ENCODE data around the gene CLUH. TPM values are rescaled to one million over a fixed set of nuclear protein-coding genes. Genes with fewer than 3 reads are reported as not detected.

Gene CLUH
- total RNA-seq, 1 donor, result 27.8 TPM

DNA sequence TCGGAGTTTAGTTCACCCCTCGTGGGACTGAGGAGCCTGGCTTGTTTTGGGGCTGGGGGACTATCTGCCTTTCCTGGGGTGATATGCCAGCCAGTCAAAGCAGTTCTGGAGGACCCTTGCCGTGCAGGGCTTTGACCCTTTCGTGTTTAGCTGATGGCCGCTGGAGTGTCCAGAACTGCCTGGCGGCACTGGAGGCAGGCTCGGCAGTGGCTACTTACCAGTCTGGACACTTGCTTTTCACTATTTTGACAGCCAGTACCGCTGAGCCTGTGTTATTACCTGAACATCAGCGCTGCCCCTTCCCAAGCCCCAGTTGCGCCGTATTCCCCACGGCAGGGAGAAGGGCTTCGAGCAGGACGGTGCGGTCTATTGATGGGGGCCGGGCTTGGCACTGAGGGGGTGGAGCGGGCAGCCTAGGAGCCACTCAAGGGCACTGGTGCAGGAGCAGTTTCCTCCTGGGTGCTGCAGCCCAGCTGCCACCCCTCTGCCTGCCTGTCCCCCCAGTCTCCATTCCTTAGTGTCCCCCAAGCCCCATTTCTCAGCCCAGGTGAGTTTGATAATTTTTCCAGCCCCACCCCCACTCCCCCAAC lies 19.3 kb upstream of the CLUH start:
- Histone ChIP-seq H3K27me3 (ENCODE audit: insufficient read depth, low read length) (peaks cover 1% of the 10 kb centered on the region), H3K4me1 (ENCODE audit: insufficient read depth, low read length) (no peaks in the 10 kb centered on the region), H3K9me3 (ENCODE audit: low read depth, low read length) (no peaks in the 10 kb centered on the region), H3K4me3 (ENCODE audit: low read length) (no peak overlapping the region)

- H3K9me3 ChIP-seq (ENCODE audit: low read depth, low read length), result no peaks in the 10 kb centered on the region
- H3K4me1 ChIP-seq (ENCODE audit: insufficient read depth, low read length), result peaks cover 11% of the 10 kb centered on the region
- H3K4me3 ChIP-seq (ENCODE audit: low read length), result no peak overlapping the region
- peaks cover 11% of the 10 kb centered on the region for H3K27me3 ChIP-seq (ENCODE audit: insufficient read depth, low read length)
These were observed 13.2 kb upstream of the CLUH start for GRCh38 chr17:2724784-2725164.

DNA sequence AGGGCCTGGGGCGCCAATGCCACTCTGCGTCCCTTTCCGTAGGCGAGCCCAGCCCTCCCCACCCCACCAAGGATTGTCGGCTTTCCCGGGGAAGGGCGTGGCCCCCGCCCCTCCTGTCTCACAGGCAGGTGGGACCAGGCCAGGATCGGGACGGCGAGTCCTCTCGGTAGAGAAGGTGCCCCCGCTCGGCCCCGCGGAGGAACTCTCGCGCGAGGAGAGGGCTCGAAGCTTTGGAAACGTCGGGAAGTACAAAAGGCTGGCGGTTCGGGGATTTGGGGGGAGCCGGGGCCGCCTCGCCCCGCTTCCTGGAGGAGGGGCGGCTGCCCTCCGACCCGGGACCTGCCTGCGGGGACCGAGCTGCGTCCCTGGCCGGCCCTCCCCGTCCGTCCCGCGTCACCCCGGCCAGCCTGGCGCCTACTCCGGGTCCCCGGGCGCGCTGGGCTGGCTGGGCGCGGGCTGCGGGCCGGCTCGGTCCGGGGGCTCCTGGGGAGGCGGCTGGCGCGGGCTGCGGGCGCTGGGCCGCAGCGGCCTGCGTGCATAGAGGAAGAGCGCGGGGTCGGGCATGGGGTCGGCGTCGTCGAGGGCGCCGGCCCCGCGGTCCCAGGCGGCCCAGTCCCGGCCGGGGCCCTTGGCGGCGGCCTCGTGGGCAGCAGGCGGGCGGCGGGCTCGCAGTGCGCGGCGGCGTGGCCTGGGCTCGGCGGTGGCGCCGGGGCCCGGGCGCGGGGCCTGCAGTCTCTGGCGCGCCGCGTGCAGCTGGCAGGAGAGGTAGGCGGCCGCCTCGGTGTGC lies 12.6 kb upstream of the CLUH start:
- Histone ChIP-seq H3K27me3 (ENCODE audit: insufficient read depth, low read length) (peaks cover 11% of the 10 kb centered on the region), H3K4me3 (ENCODE audit: low read length) (no peak overlapping the region), H3K9me3 (ENCODE audit: low read depth, low read length) (no peaks in the 10 kb centered on the region), H3K4me1 (ENCODE audit: insufficient read depth, low read length) (peaks cover 11% of the 10 kb centered on the region)

DNA sequence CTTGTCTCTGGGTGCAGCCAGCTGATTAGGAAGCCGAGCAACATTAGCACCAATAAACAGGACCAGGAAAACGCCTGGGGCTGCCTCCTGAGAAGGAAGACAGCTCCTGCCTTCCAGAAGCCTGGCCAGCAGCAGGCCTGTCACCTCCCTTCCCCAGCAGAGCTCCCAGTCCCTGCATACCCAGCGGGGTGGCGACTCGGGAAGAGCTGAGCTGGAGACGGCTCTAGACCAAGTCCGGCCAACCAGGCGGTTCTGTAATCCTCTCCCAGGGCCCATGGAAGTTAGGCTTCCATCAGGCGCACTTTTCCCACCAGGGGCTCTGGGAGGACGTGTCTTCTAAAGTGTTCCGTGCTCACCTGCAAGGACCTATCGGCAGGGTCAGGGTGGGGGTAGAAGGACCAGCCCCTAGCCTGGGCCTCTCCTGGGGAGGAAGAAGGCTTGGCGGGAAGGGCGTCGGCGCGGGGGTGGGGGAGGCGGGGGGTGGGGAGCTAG lies 12.0 kb upstream of the CLUH start:
- peaks cover 11% of the 10 kb centered on the region for H3K4me1 ChIP-seq (ENCODE audit: insufficient read depth, low read length)
- H3K9me3 ChIP-seq (ENCODE audit: low read depth, low read length), result no peaks in the 10 kb centered on the region
- H3K27me3 ChIP-seq (ENCODE audit: insufficient read depth, low read length), result peaks cover 11% of the 10 kb centered on the region
- no peak overlapping the region for H3K4me3 ChIP-seq (ENCODE audit: low read length)

- Histone ChIP-seq H3K4me3 (ENCODE audit: low read length) (no peak overlapping the region), H3K4me1 (ENCODE audit: insufficient read depth, low read length) (peaks cover 11% of the 10 kb centered on the region), H3K9me3 (ENCODE audit: low read depth, low read length) (no peaks in the 10 kb centered on the region), H3K27me3 (ENCODE audit: insufficient read depth, low read length) (peaks cover 11% of the 10 kb centered on the region)
These were observed 11.0 kb upstream of the CLUH start for GRCh38 chr17:2722611-2723010.

GRCh38 chr17:2721603-2722002 lies 10.0 kb upstream of the CLUH start:
- Histone ChIP-seq H3K4me3 (ENCODE audit: low read length) (no peak overlapping the region), H3K4me1 (ENCODE audit: insufficient read depth, low read length) (peaks cover 11% of the 10 kb centered on the region)

GRCh38 chr17:2719861-2720260 lies 8.3 kb upstream of the CLUH start:
- Histone ChIP-seq H3K9me3 (ENCODE audit: low read depth, low read length) (no peaks in the 10 kb centered on the region), H3K4me3 (ENCODE audit: low read length) (no peak overlapping the region), H3K27me3 (ENCODE audit: insufficient read depth, low read length) (peaks cover under 1% of the 10 kb centered on the region), H3K4me1 (ENCODE audit: insufficient read depth, low read length) (peaks cover 6% of the 10 kb centered on the region)

More at GRCh38 chr17:2721603-2722002, 10.0 kb upstream of the CLUH start:
- Histone ChIP-seq H3K9me3 (ENCODE audit: low read depth, low read length) (no peaks in the 10 kb centered on the region), H3K27me3 (ENCODE audit: insufficient read depth, low read length) (peaks cover 11% of the 10 kb centered on the region)

- H3K27me3 ChIP-seq (ENCODE audit: insufficient read depth, low read length), result no peaks in the 10 kb centered on the region
- H3K4me3 ChIP-seq (ENCODE audit: low read length), result no peak overlapping the region
- no peaks in the 10 kb centered on the region for H3K4me1 ChIP-seq (ENCODE audit: insufficient read depth, low read length)
- H3K9me3 ChIP-seq (ENCODE audit: low read depth, low read length), result no peaks in the 10 kb centered on the region
These were observed 6.8 kb upstream of the CLUH start for GRCh38 chr17:2718150-2718938.

GRCh38 chr17:2716649-2717048 lies 5.1 kb upstream of the CLUH start:
- Histone ChIP-seq H3K9me3 (ENCODE audit: low read depth, low read length) (no peaks in the 10 kb centered on the region), H3K4me3 (ENCODE audit: low read length) (no peak overlapping the region), H3K4me1 (ENCODE audit: insufficient read depth, low read length) (peaks cover 9% of the 10 kb centered on the region), H3K27me3 (ENCODE audit: insufficient read depth, low read length) (no peaks in the 10 kb centered on the region)

- H3K9me3 ChIP-seq (ENCODE audit: low read depth, low read length), result no peaks in the 10 kb centered on the region
- no peak overlapping the region for H3K4me3 ChIP-seq (ENCODE audit: low read length)
- peaks cover 32% of the 10 kb centered on the region for H3K4me1 ChIP-seq (ENCODE audit: insufficient read depth, low read length)
- H3K27me3 ChIP-seq (ENCODE audit: insufficient read depth, low read length), result no peaks in the 10 kb centered on the region
These were observed 2.3 kb upstream of the CLUH start for GRCh38 chr17:2713881-2714280.

DNA sequence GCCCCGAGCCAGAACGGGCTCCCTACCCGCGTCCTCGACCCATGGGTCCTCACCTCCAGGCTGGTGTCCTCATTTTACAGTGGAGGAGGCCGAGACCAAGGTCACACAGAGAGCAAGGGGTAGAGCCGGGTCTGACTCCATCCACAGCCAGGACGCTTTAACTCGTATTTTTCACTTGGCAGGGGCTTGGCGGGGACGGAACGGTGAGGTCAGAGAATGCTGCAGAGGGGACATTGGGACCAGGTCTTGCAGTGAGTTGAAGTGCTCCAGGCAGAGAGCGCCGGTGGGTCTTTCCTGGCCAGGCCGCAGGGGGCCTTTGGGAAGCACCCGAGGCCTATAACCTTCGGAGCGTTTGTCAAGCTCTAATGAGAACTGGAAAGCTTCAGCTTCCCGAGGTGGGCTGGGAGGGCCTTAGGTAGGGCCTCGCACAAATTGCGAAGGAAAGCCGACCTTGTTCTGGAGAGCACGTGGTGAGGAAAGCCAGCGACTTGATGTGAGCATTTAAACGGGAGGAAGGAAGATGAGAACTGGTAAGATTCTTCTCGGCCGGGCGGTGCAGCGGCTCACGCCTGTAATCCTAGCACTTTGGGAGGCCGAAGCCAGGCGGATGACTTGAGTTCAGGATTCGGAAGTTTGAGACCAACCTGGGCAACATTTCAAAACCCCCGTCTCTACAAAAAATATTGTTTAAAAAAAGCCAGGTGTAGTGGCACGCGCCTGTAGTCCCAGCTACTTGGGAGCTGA lies 908 bp upstream of the CLUH start:
- Histone ChIP-seq H3K4me3 (ENCODE audit: low read length) (peak overlapping the region; percentile 61), H3K27me3 (ENCODE audit: insufficient read depth, low read length) (no peaks in the 10 kb centered on the region), H3K9me3 (ENCODE audit: low read depth, low read length) (no peaks in the 10 kb centered on the region), H3K4me1 (ENCODE audit: insufficient read depth, low read length) (peaks cover 35% of the 10 kb centered on the region)

GRCh38 chr17:2710803-2711607 lies 559 bp downstream of the CLUH start:
- no peaks in the 10 kb centered on the region for H3K9me3 ChIP-seq (ENCODE audit: low read depth, low read length)
- peak overlapping the region; percentile 61 for H3K4me3 ChIP-seq (ENCODE audit: low read length)
- no peaks in the 10 kb centered on the region for H3K27me3 ChIP-seq (ENCODE audit: insufficient read depth, low read length)
- peaks cover 35% of the 10 kb centered on the region for H3K4me1 ChIP-seq (ENCODE audit: insufficient read depth, low read length)

DNA sequence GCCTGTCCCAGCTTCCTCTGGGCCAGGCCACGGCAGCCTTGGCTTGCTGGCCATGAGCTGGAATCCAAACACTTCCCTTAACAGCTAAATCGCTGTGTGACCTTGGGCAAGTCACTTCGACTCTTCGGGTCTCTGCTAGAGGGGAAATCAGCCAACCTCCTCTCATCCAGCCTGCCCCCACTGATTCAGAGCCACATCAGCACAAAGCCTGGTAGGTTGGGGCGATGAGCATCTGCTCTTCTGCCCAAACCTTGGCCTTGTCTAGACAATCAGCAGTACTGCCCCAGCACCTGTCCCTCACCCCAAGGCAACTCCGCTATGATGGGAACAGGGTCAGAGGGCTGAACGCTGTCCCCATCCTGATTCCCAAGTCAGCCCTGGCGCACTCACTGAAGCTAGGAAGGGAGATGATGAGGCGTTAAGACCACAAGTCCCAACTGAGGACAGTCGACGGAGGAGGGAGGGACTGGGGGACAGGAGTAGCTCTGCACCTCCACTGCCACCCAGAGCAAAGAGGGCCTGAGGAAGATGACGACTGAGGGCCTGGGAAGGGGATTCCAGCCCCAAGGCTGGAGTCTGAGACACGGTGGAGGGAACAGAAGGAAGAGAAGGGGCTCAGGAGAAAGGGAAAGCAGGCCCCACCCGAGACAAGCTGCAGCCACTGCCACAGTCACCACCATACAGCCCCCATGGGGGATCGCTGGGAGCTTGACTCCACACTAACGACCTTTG lies 1.3 kb downstream of the CLUH start:
- Histone ChIP-seq H3K9me3 (ENCODE audit: low read depth, low read length) (no peaks in the 10 kb centered on the region), H3K4me3 (ENCODE audit: low read length) (peak overlapping the region; percentile 61), H3K4me1 (ENCODE audit: insufficient read depth, low read length) (peaks cover 35% of the 10 kb centered on the region), H3K27me3 (ENCODE audit: insufficient read depth, low read length) (no peaks in the 10 kb centered on the region)
